Endodermal cell (in vitro differentiated cells): Measurements from ENCODE around the gene KMT2B. TPM values are rescaled to one million over a fixed set of nuclear protein-coding genes. Genes with fewer than 3 reads are reported as not detected.

ENCODE experiments used
- DNase-seq: peaks from one replicate; pipeline ENCODE4 v3.0.0-alpha.2; 2017
- H3K27ac ChIP-seq: 2 replicates; pipeline ENCODE4 v1.5.1; 2013; ENCODE audit warnings: mild to moderate bottlenecking, low read depth, low read length, moderate library complexity
- H3K27me3 ChIP-seq: 2 replicates; pipeline ENCODE4 v1.6.1; 2013; ENCODE audit warnings: mild to moderate bottlenecking, low read length, moderate library complexity; ENCODE audit not compliant: insufficient read depth, control insufficient read depth, poor library complexity, severe bottlenecking
- H3K36me3 ChIP-seq: 2 replicates; pipeline ENCODE4 v1.7.0; 2013; ENCODE audit warnings: mild to moderate bottlenecking, low read length, moderate library complexity; ENCODE audit not compliant: control insufficient read depth, insufficient read depth
- H3K4me1 ChIP-seq: one replicate; pipeline ENCODE4 v1.7.0; 2013; ENCODE audit warnings: low read length; ENCODE audit not compliant: control insufficient read depth, insufficient read depth
- H3K4me3 ChIP-seq: 2 replicates; pipeline ENCODE4 v1.5.1; 2013; ENCODE audit warnings: mild to moderate bottlenecking, low read length, moderate library complexity
- H3K9ac ChIP-seq: 2 replicates; pipeline ENCODE4 v1.6.1; 2013; ENCODE audit warnings: mild to moderate bottlenecking, low read length, moderate library complexity; ENCODE audit not compliant: poor library complexity, severe bottlenecking; ENCODE audit errors: extremely low read depth
- H3K9me3 ChIP-seq: 2 replicates; pipeline ENCODE4 v1.6.1; 2013; ENCODE audit warnings: mild to moderate bottlenecking, low read length, moderate library complexity; ENCODE audit not compliant: control insufficient read depth
- H3K27ac Mint-ChIP-seq: 2 replicates; pipeline ENCODE4 v1.8.0; 2020; ENCODE audit warnings: mixed read lengths
- H3K27me3 Mint-ChIP-seq: 2 replicates; pipeline ENCODE4 v1.8.0; 2021; ENCODE audit warnings: mild to moderate bottlenecking, mixed read lengths; ENCODE audit not compliant: insufficient read depth
- H3K36me3 Mint-ChIP-seq: 2 replicates; pipeline ENCODE4 v1.8.0; 2020; ENCODE audit warnings: low read depth, mixed read lengths
- H3K4me1 Mint-ChIP-seq: 2 replicates; pipeline ENCODE4 v1.8.0; 2020; ENCODE audit warnings: mixed read lengths
- H3K4me3 Mint-ChIP-seq: 2 replicates; pipeline ENCODE4 v1.8.0; 2020; ENCODE audit warnings: mild to moderate bottlenecking, moderate library complexity, mixed read lengths
- H3K9me3 Mint-ChIP-seq: 2 replicates; pipeline ENCODE4 v1.8.0; 2020; ENCODE audit warnings: mild to moderate bottlenecking, mixed read lengths
- WGBS, 2 experiments: methylation state at CpG; one replicate each; pipeline versions ENCODE4 v1.1.5 to v1.1.7; 2013; ENCODE audit warnings: missing lambda C conversion rate in 2 of 2, mixed read lengths in 1 of 2; ENCODE audit not compliant: insufficient coverage in 1 of 2, insufficient read length in 1 of 2; 5-methylcytosine and 5-hydroxymethylcytosine counted together
- total RNA-seq, 2 donors: library from RNA; stranded (reverse); fragmentation: NEBNext Ultra II Directional in 1 of 2; extraction: Animal tissue kit (Norgen Biotek cat#: 25700) in 1 of 2; gene quantifications; 2 replicates in 1 of 2; 3 replicates in 1 of 2; pipeline ENCODE4 v1.2.1, GENCODE V29; 2021
- TF ChIP-seq, protein P1 (sequence below): fragments of 200-600 bp; sonication (generic); conservative IDR thresholded peaks from 2 replicates; pipeline ENCODE4 v1.5.0; 2021; ENCODE audit warnings: antibody characterized with exemption, mild to moderate bottlenecking

The KMT2B gene
- total RNA-seq, 2 donors from 2014 or later: 48.1 to 54.0 TPM

DNA sequence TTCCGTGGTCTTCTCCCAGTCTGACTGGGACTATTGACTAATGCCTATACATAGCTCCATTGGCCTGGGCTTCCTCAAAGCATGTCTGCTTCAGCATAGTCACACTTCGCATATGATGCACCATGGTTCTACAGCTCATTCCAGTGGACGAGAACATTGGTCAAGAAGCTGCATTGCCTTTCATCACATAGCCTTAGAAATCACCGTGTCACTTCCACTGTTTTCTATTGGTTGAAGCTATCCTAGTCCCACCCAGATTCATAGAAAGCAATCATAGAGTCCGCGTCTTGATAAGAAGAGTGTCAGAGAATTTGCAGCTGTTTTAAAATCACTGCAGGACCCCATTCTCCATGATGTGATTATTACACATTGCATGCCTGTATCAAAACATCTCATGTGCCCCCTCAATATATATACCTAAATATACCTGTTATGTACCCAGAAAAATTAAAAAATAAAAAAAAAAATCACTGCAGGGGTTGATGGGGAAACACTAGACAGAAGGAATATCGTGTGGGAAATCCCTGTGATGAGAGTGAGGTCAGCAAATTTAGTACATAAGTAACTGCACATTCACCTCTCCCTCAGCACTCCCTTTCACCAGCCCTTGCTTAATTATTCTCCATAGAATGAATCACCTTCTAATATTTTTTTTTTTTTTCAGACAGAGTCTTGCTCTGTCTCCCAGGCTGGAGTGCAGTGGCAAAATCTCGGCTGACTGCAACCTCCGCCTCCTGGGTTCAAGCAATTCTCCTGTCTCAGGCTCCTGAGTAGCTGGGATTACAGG is 55.4 kb downstream of the KMT2B start:
- H3K27me3 Mint-ChIP-seq: peaks cover 37% of the 10 kb centered on the region
- no peak overlapping the region for H3K4me3 Mint-ChIP-seq
- DNase-seq: no peak
- peaks cover 3% of the 10 kb centered on the region for H3K4me1 ChIP-seq
- H3K9ac ChIP-seq: no peak overlapping the region
- peaks cover 9% of the 10 kb centered on the region for H3K36me3 ChIP-seq
- no peak overlapping the region for H3K4me3 ChIP-seq
- TF ChIP-seq, protein P1, sequence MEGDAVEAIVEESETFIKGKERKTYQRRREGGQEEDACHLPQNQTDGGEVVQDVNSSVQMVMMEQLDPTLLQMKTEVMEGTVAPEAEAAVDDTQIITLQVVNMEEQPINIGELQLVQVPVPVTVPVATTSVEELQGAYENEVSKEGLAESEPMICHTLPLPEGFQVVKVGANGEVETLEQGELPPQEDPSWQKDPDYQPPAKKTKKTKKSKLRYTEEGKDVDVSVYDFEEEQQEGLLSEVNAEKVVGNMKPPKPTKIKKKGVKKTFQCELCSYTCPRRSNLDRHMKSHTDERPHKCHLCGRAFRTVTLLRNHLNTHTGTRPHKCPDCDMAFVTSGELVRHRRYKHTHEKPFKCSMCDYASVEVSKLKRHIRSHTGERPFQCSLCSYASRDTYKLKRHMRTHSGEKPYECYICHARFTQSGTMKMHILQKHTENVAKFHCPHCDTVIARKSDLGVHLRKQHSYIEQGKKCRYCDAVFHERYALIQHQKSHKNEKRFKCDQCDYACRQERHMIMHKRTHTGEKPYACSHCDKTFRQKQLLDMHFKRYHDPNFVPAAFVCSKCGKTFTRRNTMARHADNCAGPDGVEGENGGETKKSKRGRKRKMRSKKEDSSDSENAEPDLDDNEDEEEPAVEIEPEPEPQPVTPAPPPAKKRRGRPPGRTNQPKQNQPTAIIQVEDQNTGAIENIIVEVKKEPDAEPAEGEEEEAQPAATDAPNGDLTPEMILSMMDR: no peak
- H3K27ac Mint-ChIP-seq: no peak overlapping the region
- H3K36me3 Mint-ChIP-seq: peaks cover 9% of the 10 kb centered on the region
- H3K27ac ChIP-seq: no peak overlapping the region
- no peaks in the 10 kb centered on the region for H3K9me3 Mint-ChIP-seq
- WGBS, 2 experiments: 73 to 82% methylated on average over 9 of the region's 9 CpGs
- H3K27me3 ChIP-seq: peaks cover 11% of the 10 kb centered on the region
- peaks cover 15% of the 10 kb centered on the region for H3K4me1 Mint-ChIP-seq
- H3K9me3 ChIP-seq: no peaks in the 10 kb centered on the region

DNA sequence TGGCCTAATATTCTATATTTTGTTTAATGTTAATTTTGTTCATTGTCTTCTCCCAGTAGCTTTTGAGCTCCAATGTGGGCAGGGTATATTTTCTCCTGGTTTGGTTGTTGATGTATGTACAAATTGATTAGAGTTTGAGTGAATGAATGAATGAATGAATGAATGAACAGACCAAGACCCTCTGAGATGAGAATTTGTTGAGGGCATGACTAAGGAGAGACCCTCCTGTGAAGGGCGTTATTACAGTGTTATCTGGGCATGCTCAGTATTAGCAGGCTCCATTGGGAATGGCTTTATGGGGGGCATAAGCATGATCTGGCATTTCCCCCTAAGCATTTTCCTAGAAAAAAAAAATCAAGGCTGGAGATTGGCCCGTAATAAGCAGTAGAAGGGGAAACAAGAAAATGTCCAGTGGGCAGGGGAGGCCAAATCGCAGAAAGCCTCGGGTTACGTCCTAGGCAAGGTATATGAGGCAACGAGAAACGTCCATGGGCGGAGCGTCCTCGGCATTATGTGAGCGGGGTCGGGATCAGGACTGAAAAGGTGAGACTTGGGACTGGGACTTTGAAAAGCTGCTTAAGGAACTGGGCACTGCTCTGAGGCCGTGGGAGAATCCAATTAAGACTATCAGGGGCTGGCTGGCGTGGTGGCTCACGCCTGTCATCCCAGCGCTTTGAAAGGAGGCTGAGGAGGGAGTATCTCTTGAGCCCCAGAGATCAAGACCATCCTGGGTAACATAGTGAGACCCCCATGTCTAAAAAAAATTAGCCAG is 56.7 kb downstream of the KMT2B start:
- H3K36me3 Mint-ChIP-seq: peaks cover 3% of the 10 kb centered on the region
- TF ChIP-seq, protein P1: no peak
- peaks cover 41% of the 10 kb centered on the region for H3K27me3 Mint-ChIP-seq
- H3K4me3 ChIP-seq: peak overlapping the region; percentile 72
- peaks cover 11% of the 10 kb centered on the region for H3K27me3 ChIP-seq
- no peak for DNase-seq
- peak overlapping the region; percentile 50 for H3K4me3 Mint-ChIP-seq
- no peaks in the 10 kb centered on the region for H3K36me3 ChIP-seq
- no peak overlapping the region for H3K9ac ChIP-seq
- 54 to 64% methylated on average over 16 of the region's 16 CpGs for WGBS, 2 experiments
- no peak overlapping the region for H3K27ac Mint-ChIP-seq
- no peaks in the 10 kb centered on the region for H3K9me3 ChIP-seq
- H3K4me1 ChIP-seq: peaks cover 3% of the 10 kb centered on the region
- no peak overlapping the region for H3K27ac ChIP-seq
- peaks cover 15% of the 10 kb centered on the region for H3K4me1 Mint-ChIP-seq
- H3K9me3 Mint-ChIP-seq: no peaks in the 10 kb centered on the region

DNA sequence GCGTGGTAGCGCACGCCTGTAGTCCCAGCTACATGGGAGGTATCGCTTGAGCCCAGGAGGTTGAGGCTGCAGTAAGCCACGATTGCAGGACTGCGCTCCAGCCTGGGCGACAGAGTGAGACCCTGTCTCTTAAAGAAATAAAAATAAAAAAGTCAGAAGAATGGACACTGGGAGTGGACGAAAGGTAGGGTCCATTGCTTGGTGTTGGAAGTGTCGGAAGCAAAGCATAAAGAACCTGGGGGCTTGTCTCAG is 57.2 kb downstream of the KMT2B start:
- 35 to 36% methylated on average over 9 of the region's 9 CpGs for WGBS, 2 experiments

More for the DNA sequence above, 57.2 kb downstream of the KMT2B start:
- peaks cover 15% of the 10 kb centered on the region for H3K4me1 Mint-ChIP-seq
- Histone ChIP-seq H3K36me3 (no peaks in the 10 kb centered on the region), H3K4me3 (peak overlapping the region; percentile 72), H3K9me3 (no peaks in the 10 kb centered on the region), H3K4me1 (peaks cover 3% of the 10 kb centered on the region), H3K9ac (no peak overlapping the region), H3K27me3 (peaks cover 11% of the 10 kb centered on the region), H3K27ac (no peak overlapping the region)
- H3K9me3 Mint-ChIP-seq: no peaks in the 10 kb centered on the region
- H3K36me3 Mint-ChIP-seq: peaks cover 3% of the 10 kb centered on the region
- peak overlapping the region; percentile 50 for H3K4me3 Mint-ChIP-seq
- H3K27me3 Mint-ChIP-seq: peaks cover 41% of the 10 kb centered on the region
- no peak for DNase-seq
- no peak overlapping the region for H3K27ac Mint-ChIP-seq
- TF ChIP-seq, protein P1: no peak
